ENCODE results near the gene CBARP. TPM values are rescaled to one million over a fixed set of nuclear protein-coding genes. Genes with fewer than 3 reads are reported as not detected.

CBARP gene
- total RNA-seq, 4 donors from 2014 or later = 0.58 to 1.0 (median 0.99) TPM; not detected in 1

GRCh38 chr19:1240925-1241324 is 3.1 kb upstream of the CBARP start:
- intact Hi-C loops (cut with DNase I) = no loop called here
- Histone ChIP-seq H3K27me3 (peaks cover 0 to 14% (median 2%) of the 10 kb centered on the region in 4 donors), H3K36me3 (peaks cover 0 to 3% (median 0%) of the 10 kb centered on the region in 4 donors), H3K9me3 (no peaks in the 10 kb centered on the region), H3K4me3 (peak overlapping the region; percentile 38 to 84 (median 82)), H3K27ac (replicated peaks in 1 of 4) (peak overlapping the region; percentile 91 to 100 (median 100)), H3K4me1 (peaks cover 68 to 93% (median 84%) of the 10 kb centered on the region in 4 donors)
- no peak for DNase-seq (ENCODE audit: extremely low spot score)
- TF ChIP-seq POLR2AphosphoS5 (IDR thresholded peaks at IDR 0.05) (no peak), CTCF (IDR thresholded peaks at IDR 0.05) (no peak), EP300 (IDR thresholded peaks at IDR 0.05) (no peak), POLR2A (IDR thresholded peaks at IDR 0.05; ENCODE audit: low read depth) (no peak)
- WGBS = 79% methylated on average over 5 of the region's 15 CpGs

GRCh38 chr19:1239796-1240737 is 2.3 kb upstream of the CBARP start:
- 22% methylated on average over 18 of the region's 84 CpGs for WGBS
- peak overlapping the region; percentile 38 to 82 (median 62) for H3K4me3 ChIP-seq

GRCh38 chr19:1239420-1239795 is 1.6 kb upstream of the CBARP start:
- intact Hi-C loops (cut with DNase I) = no loop called here
- peaks cover 0 to 3% (median under 1%) of the 10 kb centered on the region in 4 donors for H3K36me3 ChIP-seq
- WGBS = 87% methylated on average over 10 of the region's 11 CpGs
- peak overlapping the region; percentile 91 to 100 (median 100) for H3K27ac ChIP-seq (replicated peaks in 1 of 4)
- DNase-seq (ENCODE audit: extremely low spot score) = no peak
- no peak overlapping the region for H3K4me3 ChIP-seq
- H3K9me3 ChIP-seq = no peaks in the 10 kb centered on the region
- H3K27me3 ChIP-seq = peaks cover 0 to 14% (median 2%) of the 10 kb centered on the region in 4 donors
- H3K4me1 ChIP-seq = peaks cover 54 to 79% (median 69%) of the 10 kb centered on the region in 4 donors
- TF ChIP-seq CTCF (IDR thresholded peaks at IDR 0.05) (no peak), EP300 (IDR thresholded peaks at IDR 0.05) (no peak), POLR2AphosphoS5 (IDR thresholded peaks at IDR 0.05) (no peak), POLR2A (IDR thresholded peaks at IDR 0.05; ENCODE audit: low read depth) (no peak)

More at GRCh38 chr19:1239796-1240737, 2.3 kb upstream of the CBARP start:
- peaks cover 0 to 3% (median 0%) of the 10 kb centered on the region in 4 donors for H3K36me3 ChIP-seq
- H3K9me3 ChIP-seq = no peaks in the 10 kb centered on the region
- H3K27ac ChIP-seq (replicated peaks in 1 of 4) = peak overlapping the region; percentile 91 to 100 (median 100)
- peak; percentile 97 to 99 (median 97) for TF ChIP-seq CTCF (IDR thresholded peaks at IDR 0.05)
- peak; percentile 49 to 74 for TF ChIP-seq POLR2AphosphoS5 (IDR thresholded peaks at IDR 0.05)
- peak; percentile 42 for TF ChIP-seq EP300 (IDR thresholded peaks at IDR 0.05)
- TF ChIP-seq POLR2A (IDR thresholded peaks at IDR 0.05; ENCODE audit: low read depth) = no peak
- no peak for DNase-seq (ENCODE audit: extremely low spot score)
- H3K4me1 ChIP-seq = peaks cover 60 to 86% (median 76%) of the 10 kb centered on the region in 4 donors
- H3K27me3 ChIP-seq = peaks cover 0 to 14% (median 2%) of the 10 kb centered on the region in 4 donors
- intact Hi-C loops (cut with DNase I) = no loop called here

DNA sequence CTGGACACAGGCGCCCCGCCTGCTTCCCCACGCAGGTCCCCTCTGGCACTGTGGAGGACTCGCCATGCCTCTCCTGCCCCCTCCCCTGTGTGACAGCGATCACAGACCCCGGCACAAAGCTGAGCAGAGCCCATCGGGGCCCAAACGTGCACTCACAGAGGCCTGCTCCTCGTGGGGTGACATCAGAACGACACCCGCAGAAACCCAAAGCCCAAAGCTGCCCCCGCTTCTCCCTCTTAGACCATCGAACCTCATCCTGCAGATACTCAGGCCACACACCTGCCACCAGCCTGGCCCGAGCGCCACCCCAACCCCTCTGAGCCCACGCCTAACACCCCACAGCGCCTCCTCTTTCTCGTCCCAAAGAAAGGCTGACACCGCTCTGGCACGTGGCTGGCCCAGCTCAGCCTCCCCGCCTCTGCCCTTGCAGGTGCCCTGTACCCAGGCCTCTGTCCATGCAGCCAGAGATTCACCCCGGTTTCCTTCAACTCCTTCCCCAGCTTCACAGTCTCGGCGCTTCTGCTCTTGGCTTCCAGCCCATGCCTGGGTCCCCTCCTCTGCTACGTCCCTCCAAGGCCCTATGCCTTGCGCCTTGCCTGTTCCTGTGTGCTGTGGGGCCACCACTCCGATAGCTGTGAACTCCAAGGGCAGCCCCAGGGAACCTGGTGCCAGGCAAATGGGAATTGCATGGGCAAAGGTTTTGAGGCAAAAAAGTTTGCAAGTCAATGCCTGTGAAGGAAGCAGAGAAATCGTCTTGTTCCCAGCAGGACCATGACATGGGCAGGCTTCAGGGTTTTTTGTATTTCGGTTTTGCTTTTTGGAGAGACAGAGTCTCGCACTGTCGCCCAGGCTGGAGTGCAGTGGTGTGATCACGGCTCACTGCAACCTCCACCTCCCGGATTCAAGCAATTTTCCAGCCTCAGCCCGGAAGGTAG is 831 bp upstream of the CBARP start:
- H3K27ac ChIP-seq (replicated peaks in 1 of 4) = peak overlapping the region; percentile 91 to 100 (median 100)
- TF ChIP-seq EP300 (IDR thresholded peaks at IDR 0.05) = no peak
- no peak for TF ChIP-seq POLR2A (IDR thresholded peaks at IDR 0.05; ENCODE audit: low read depth)
- TF ChIP-seq POLR2AphosphoS5 (IDR thresholded peaks at IDR 0.05) = no peak
- H3K4me1 ChIP-seq = peaks cover 47 to 73% (median 64%) of the 10 kb centered on the region in 4 donors
- H3K4me3 ChIP-seq = peak overlapping the region; percentile 60 to 62 (median 61)
- DNase-seq (ENCODE audit: extremely low spot score) = no peak
- H3K27me3 ChIP-seq = peaks cover 0 to 14% (median 2%) of the 10 kb centered on the region in 4 donors
- intact Hi-C loops (cut with DNase I) = no loop called here
- H3K36me3 ChIP-seq = peaks cover 0 to 3% (median 0%) of the 10 kb centered on the region in 4 donors
- H3K9me3 ChIP-seq = no peaks in the 10 kb centered on the region
- 64% methylated on average over 27 of the region's 34 CpGs for WGBS

Data from esophagus muscularis mucosa (tissue), 4 donors.